ENCODE results near the gene IFIH1. TPM values are rescaled to one million over a fixed set of nuclear protein-coding genes. Genes with fewer than 3 reads are reported as not detected.
A peak's percentile ranks its signal among the peaks of the same experiment; 100 is the strongest.

The IFIH1 gene
- total RNA-seq, 1 donor from 2014 or later = 2.6 TPM

DNA sequence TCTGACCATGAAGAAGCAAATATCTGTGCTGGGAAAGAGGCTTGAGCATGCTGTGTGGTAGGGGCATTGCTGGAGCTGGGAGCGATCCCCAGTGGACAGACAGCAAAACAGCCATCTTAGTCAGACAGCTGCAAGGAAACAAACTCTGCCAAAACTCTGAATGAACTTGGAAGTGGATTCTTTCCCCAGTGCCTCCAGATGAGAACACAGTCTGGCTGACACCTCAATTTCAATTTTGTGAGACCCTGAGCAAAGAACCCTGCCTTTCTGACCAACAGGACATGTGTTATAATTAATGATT is 52.1 kb downstream of the IFIH1 start:
- Histone ChIP-seq H3K36me3 (ENCODE audit: control insufficient read depth, insufficient read depth, low read length) (no peaks in the 10 kb centered on the region), H3K4me3 (ENCODE audit: low read depth, low read length) (no peak overlapping the region), H3K27me3 (ENCODE audit: control insufficient read depth, insufficient read depth, low read length) (no peaks in the 10 kb centered on the region)
- TF ChIP-seq, protein P1, sequence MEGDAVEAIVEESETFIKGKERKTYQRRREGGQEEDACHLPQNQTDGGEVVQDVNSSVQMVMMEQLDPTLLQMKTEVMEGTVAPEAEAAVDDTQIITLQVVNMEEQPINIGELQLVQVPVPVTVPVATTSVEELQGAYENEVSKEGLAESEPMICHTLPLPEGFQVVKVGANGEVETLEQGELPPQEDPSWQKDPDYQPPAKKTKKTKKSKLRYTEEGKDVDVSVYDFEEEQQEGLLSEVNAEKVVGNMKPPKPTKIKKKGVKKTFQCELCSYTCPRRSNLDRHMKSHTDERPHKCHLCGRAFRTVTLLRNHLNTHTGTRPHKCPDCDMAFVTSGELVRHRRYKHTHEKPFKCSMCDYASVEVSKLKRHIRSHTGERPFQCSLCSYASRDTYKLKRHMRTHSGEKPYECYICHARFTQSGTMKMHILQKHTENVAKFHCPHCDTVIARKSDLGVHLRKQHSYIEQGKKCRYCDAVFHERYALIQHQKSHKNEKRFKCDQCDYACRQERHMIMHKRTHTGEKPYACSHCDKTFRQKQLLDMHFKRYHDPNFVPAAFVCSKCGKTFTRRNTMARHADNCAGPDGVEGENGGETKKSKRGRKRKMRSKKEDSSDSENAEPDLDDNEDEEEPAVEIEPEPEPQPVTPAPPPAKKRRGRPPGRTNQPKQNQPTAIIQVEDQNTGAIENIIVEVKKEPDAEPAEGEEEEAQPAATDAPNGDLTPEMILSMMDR (IDR thresholded peaks at IDR 0.05; ENCODE audit: insufficient read depth, low read length, severe bottlenecking) = no peak
- DNase-seq (ENCODE audit: low read depth) (no peak), FAIRE-seq (no peak)

DNA sequence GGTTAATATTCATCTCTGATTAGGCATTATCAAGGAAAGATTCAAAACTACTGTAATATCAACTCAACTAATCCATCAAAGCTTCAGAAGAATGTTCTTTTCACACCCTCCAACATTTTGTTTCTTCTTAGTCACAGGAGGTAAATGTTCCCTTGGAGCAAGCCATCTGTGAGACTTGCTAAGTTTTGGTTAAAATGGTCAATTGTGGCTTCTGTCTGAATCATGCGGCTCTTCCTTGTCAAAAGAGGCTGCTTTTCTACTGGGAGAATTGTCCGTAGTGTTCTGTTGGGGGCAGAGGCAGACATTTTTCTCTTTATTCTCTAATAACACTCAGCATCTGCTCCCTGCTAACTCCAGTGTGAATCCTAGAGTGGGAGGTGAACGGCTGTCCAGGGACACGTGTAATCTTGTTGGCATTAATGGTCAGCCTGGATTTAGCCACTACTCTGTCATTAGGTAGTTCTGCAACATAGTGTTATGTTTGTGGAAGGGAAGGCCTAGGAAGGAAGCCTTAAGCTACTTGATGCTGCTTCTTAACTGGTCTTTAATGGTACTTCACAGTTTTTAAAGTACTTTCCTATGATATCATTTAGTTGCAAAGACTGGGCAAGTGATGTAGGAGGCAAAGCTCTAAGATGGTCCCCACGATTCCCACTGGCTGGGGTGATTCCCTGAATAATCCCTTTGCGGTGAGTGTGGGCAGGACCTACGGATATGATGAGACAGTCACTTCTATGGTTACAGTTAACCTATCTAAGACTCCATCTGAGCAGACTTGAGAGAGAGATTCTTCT is 52.6 kb downstream of the IFIH1 start:
- TF ChIP-seq, protein P1 (IDR thresholded peaks at IDR 0.05; ENCODE audit: insufficient read depth, low read length, severe bottlenecking) = no peak
- FAIRE-seq (no peak), DNase-seq (ENCODE audit: low read depth) (no peak)
- Histone ChIP-seq H3K36me3 (ENCODE audit: control insufficient read depth, insufficient read depth, low read length) (no peaks in the 10 kb centered on the region), H3K27me3 (ENCODE audit: control insufficient read depth, insufficient read depth, low read length) (no peaks in the 10 kb centered on the region), H3K4me3 (ENCODE audit: low read depth, low read length) (no peak overlapping the region)

DNA sequence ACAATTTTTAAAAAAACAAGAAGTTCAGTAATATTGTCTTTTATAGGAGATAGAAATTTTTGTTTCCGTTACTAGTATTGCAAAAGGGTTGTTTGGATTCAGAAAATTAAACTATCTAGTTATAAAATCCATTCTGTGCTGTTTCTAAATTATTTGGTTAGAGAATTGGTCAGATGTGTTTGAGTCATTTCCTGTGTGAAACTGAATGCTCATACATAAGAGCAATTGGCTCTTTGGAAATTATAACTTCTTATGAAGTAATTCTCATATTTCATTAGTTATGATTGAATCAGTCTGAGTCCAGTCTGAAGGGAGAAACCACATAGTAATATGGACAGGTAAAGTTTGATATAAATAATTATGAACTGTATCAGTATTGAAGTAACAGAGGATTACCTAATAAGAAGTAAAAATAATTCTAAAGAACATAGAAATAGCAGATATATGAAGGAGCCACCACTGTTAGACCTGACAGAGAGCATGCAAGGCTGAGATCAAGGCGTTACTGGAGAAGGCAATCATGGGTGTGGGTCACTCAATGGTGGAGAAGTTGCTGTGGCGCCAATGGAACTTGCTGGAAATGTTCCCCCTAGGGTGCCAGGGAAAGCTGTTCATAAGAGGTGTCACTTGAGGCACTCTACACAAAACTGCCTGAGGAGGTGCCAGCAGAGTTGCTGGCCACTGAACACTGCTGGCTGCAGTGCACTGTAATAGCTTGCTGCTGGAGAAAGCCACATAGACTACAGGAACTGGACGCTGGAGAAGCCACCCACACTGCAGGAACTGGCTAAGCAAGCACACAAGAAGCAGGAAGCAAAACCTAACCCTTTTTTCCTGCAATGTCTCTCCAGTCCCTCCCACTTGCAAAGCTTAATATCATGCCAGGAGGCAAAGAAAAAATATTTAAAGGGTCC is 57.2 kb downstream of the IFIH1 start:
- TF ChIP-seq, protein P1 (IDR thresholded peaks at IDR 0.05; ENCODE audit: insufficient read depth, low read length, severe bottlenecking) = no peak

DNA sequence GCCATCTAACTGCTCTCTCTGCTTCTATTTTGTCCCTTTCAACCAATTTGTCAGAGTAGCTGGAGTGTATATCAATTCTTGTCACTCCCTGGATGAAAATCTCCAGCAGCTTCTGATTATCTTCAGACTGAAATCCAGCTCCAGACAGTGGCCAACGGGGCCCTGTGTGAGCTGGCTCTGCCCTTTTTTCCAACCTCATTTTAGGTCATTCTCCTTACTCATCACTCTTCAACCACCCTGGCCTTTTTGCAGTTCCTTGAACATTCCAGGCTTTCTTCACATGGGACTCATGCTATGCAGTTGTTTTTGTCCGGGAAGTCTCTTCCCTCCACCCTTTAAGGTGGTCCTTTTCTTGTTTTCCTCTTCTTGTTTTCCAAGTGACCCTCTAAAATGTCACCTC is 59.8 kb downstream of the IFIH1 start:
- FAIRE-seq = no peak
- Histone ChIP-seq H3K36me3 (ENCODE audit: control insufficient read depth, insufficient read depth, low read length) (no peaks in the 10 kb centered on the region), H3K27me3 (ENCODE audit: control insufficient read depth, insufficient read depth, low read length) (no peaks in the 10 kb centered on the region), H3K4me3 (ENCODE audit: low read depth, low read length) (no peak overlapping the region)
- no peak for DNase-seq (ENCODE audit: low read depth)
- TF ChIP-seq, protein P1 (IDR thresholded peaks at IDR 0.05; ENCODE audit: insufficient read depth, low read length, severe bottlenecking) = no peak

More for the DNA sequence above, 57.2 kb downstream of the IFIH1 start:
- no peak overlapping the region for H3K4me3 ChIP-seq (ENCODE audit: low read depth, low read length)
- H3K27me3 ChIP-seq (ENCODE audit: control insufficient read depth, insufficient read depth, low read length) = no peaks in the 10 kb centered on the region
- no peaks in the 10 kb centered on the region for H3K36me3 ChIP-seq (ENCODE audit: control insufficient read depth, insufficient read depth, low read length)
- FAIRE-seq = no peak
- DNase-seq (ENCODE audit: low read depth) = peak; percentile 89

DNA sequence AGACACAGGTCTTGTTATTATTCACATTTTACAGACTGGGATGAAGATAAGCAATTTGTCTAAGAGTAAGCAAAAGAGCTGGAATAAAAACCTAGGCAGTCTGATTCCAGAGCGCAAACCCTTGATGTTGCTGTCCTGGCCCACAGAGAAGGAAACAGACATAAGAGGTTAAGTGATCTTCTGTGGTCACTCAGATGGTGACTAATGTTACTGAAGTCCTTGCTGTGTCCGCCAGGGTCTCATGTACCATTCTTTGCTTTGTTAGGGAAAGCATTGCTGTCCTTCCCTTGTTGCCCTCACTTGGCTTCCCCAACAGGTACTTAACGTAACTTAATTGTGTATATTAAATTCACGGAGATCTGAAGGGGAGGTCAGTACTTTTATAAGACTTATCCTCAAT is 60.3 kb downstream of the IFIH1 start:
- DNase-seq (ENCODE audit: low read depth) (no peak), FAIRE-seq (no peak)
- Histone ChIP-seq H3K27me3 (ENCODE audit: control insufficient read depth, insufficient read depth, low read length) (no peaks in the 10 kb centered on the region), H3K36me3 (ENCODE audit: control insufficient read depth, insufficient read depth, low read length) (no peaks in the 10 kb centered on the region), H3K4me3 (ENCODE audit: low read depth, low read length) (no peak overlapping the region)
- TF ChIP-seq, protein P1 (IDR thresholded peaks at IDR 0.05; ENCODE audit: insufficient read depth, low read length, severe bottlenecking) = no peak
